ENCODE results near the gene AFDN.

Gene AFDN

GRCh38 chr6:168005796-168006195 is 179.1 kb downstream of the AFDN start:
- TF ChIP-seq EZH2phosphoT487 (IDR thresholded peaks at IDR 0.05; ENCODE audit: low read length) (no peak), EZH2 (optimal IDR thresholded peaks at IDR 0.05; ENCODE audit: low read depth, low read length) (no peak)
- TF ChIP-seq, protein P1, sequence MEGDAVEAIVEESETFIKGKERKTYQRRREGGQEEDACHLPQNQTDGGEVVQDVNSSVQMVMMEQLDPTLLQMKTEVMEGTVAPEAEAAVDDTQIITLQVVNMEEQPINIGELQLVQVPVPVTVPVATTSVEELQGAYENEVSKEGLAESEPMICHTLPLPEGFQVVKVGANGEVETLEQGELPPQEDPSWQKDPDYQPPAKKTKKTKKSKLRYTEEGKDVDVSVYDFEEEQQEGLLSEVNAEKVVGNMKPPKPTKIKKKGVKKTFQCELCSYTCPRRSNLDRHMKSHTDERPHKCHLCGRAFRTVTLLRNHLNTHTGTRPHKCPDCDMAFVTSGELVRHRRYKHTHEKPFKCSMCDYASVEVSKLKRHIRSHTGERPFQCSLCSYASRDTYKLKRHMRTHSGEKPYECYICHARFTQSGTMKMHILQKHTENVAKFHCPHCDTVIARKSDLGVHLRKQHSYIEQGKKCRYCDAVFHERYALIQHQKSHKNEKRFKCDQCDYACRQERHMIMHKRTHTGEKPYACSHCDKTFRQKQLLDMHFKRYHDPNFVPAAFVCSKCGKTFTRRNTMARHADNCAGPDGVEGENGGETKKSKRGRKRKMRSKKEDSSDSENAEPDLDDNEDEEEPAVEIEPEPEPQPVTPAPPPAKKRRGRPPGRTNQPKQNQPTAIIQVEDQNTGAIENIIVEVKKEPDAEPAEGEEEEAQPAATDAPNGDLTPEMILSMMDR (IDR thresholded peaks at IDR 0.05; ENCODE audit: low read length), result no peak
- Histone ChIP-seq H3K36me3 (replicated peaks; ENCODE audit: insufficient read depth, low read length) (no peaks in the 10 kb centered on the region), H3K79me2 (ENCODE audit: low read length) (no peaks in the 10 kb centered on the region), H3K27me3 (replicated peaks; ENCODE audit: insufficient read depth, low read length) (no peaks in the 10 kb centered on the region; the same call in 1 of the 2 replicates), H3K4me3 (ENCODE audit: low read length) (no peak overlapping the region), H3K4me2 (ENCODE audit: low read depth, low read length) (no peak overlapping the region), H3K9me2 (replicated peaks; ENCODE audit: insufficient read depth, low read length) (no peaks in the 10 kb centered on the region), H3K27ac (ENCODE audit: low read length) (no peak overlapping the region), H3K9me3 (replicated peaks; ENCODE audit: insufficient read depth, low read length) (no peaks in the 10 kb centered on the region), H2AFZ (ENCODE audit: low read length) (no peak overlapping the region), H3K9ac (ENCODE audit: low read length) (no peak overlapping the region), H3K4me1 (ENCODE audit: low read length) (no peaks in the 10 kb centered on the region), H3F3A (ENCODE audit: insufficient read depth, low read length) (no peaks in the 10 kb centered on the region), H4K20me1 (ENCODE audit: insufficient read depth, low read length) (no peaks in the 10 kb centered on the region)
- DNase-seq, result no peak

- H2AFZ ChIP-seq (ENCODE audit: low read length), result no peak overlapping the region
- H3K27ac ChIP-seq (ENCODE audit: low read length), result no peak overlapping the region
- no peaks in the 10 kb centered on the region for H3K36me3 ChIP-seq (replicated peaks; ENCODE audit: insufficient read depth, low read length)
- no peaks in the 10 kb centered on the region for H3K9me2 ChIP-seq (replicated peaks; ENCODE audit: insufficient read depth, low read length)
- TF ChIP-seq, protein P1 (IDR thresholded peaks at IDR 0.05; ENCODE audit: low read length), result no peak
- TF ChIP-seq EZH2 (optimal IDR thresholded peaks at IDR 0.05; ENCODE audit: low read depth, low read length) (no peak), EZH2phosphoT487 (IDR thresholded peaks at IDR 0.05; ENCODE audit: low read length) (no peak)
- no peak overlapping the region for H3K4me3 ChIP-seq (ENCODE audit: low read length)
- no peaks in the 10 kb centered on the region for H3K4me1 ChIP-seq (ENCODE audit: low read length)
- H3K9me3 ChIP-seq (replicated peaks; ENCODE audit: insufficient read depth, low read length), result no peaks in the 10 kb centered on the region
- H3K27me3 ChIP-seq (replicated peaks; ENCODE audit: insufficient read depth, low read length), result no peaks in the 10 kb centered on the region; the same call in 1 of the 2 replicates
- DNase-seq, result no peak
- H4K20me1 ChIP-seq (ENCODE audit: insufficient read depth, low read length), result no peaks in the 10 kb centered on the region
- H3F3A ChIP-seq (ENCODE audit: insufficient read depth, low read length), result no peaks in the 10 kb centered on the region
- H3K79me2 ChIP-seq (ENCODE audit: low read length), result no peaks in the 10 kb centered on the region
- no peak overlapping the region for H3K9ac ChIP-seq (ENCODE audit: low read length)
- no peak overlapping the region for H3K4me2 ChIP-seq (ENCODE audit: low read depth, low read length)
Observed at GRCh38 chr6:168007592-168008338, 181.1 kb downstream of the AFDN start.

DNA sequence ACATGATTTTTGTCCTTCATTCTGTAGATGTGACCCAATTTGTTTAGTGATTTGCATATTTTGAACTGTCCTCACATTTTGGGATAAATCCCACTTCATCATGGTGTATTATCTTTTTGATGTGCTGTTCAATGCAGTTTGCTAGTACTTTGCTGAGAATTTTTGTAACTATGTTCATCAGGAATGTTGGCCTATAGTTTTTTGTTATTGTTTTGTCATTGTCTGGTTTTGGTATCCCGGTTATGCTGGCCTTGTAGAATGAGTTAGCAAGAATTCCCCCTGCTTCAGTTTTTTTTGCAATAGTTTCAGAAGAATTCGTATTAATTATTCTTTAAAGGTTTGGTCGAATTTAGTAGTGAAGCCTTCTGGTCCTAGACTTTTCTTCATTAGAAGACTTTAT is 182.6 kb downstream of the AFDN start:
- no peaks in the 10 kb centered on the region for H4K20me1 ChIP-seq (ENCODE audit: insufficient read depth, low read length)
- no peak for DNase-seq
- H3K4me2 ChIP-seq (ENCODE audit: low read depth, low read length), result no peak overlapping the region
- no peaks in the 10 kb centered on the region; the same call in 1 of the 2 replicates for H3K27me3 ChIP-seq (replicated peaks; ENCODE audit: insufficient read depth, low read length)
- no peak overlapping the region for H2AFZ ChIP-seq (ENCODE audit: low read length)
- no peak overlapping the region for H3K9ac ChIP-seq (ENCODE audit: low read length)
- no peaks in the 10 kb centered on the region for H3K9me2 ChIP-seq (replicated peaks; ENCODE audit: insufficient read depth, low read length)
- H3K4me1 ChIP-seq (ENCODE audit: low read length), result no peaks in the 10 kb centered on the region
- H3K4me3 ChIP-seq (ENCODE audit: low read length), result no peak overlapping the region
- no peaks in the 10 kb centered on the region for H3F3A ChIP-seq (ENCODE audit: insufficient read depth, low read length)
- H3K27ac ChIP-seq (ENCODE audit: low read length), result no peak overlapping the region
- no peaks in the 10 kb centered on the region for H3K9me3 ChIP-seq (replicated peaks; ENCODE audit: insufficient read depth, low read length)
- H3K36me3 ChIP-seq (replicated peaks; ENCODE audit: insufficient read depth, low read length), result no peaks in the 10 kb centered on the region
- H3K79me2 ChIP-seq (ENCODE audit: low read length), result no peaks in the 10 kb centered on the region
- TF ChIP-seq, protein P1 (IDR thresholded peaks at IDR 0.05; ENCODE audit: low read length), result no peak
- no peak for TF ChIP-seq EZH2phosphoT487 (IDR thresholded peaks at IDR 0.05; ENCODE audit: low read length)
- TF ChIP-seq EZH2 (optimal IDR thresholded peaks at IDR 0.05; ENCODE audit: low read depth, low read length), result no peak

All from MM.1S (cell line).